ENCODE measurements around the gene GPR135. TPM values are rescaled to one million over a fixed set of nuclear protein-coding genes. Genes with fewer than 3 reads are reported as not detected.
A peak's percentile ranks its signal among the peaks of the same experiment; 100 is the strongest.
"Not testable (repeated sequence)": the region's sequence is repeated elsewhere in the genome, so short reads cannot be mapped to it uniquely, and the experiment has no call there.

Gene GPR135
- total RNA-seq, 1 donor from 2014 or later, result 2.1 TPM

DNA sequence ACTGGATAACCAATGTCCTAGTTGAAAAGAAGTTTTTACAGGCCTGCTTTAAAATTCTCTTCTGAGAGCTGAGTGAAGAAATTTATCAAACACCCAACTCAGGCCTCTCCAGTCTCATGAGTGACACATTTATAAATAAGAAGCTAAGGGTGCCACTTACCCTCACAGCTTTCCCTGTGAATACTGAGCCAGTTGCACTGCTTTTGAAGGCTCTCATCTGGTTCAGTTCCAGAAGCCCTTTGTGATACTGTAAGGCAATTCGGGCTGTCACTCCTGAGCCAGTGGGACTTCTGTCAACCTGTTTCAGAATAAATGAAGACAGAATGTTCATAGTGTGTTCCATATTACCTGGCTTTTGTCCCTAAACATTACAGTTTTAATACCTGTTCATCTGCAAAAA is 10.5 kb upstream of the GPR135 start:
- no peak for DNase-seq

DNA sequence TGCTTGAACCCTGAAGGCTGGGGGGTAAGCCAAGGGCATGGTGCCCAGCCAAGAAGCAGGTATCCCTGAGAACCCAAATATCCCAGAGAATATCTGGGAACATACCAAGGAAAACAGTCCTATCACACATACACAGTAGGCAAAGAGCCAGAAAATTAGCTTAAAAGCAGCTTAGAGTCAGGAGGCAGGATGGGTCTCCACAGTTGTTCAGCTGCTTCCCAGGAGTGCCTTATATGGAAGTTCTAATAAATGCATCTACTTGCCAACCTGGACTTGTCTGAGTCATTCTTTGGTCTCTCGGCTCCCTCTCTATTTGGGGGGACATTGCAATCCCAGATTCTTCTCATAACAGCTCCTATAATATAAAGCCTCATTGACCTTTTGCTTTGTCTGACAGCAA is 9.0 kb upstream of the GPR135 start:
- no peak for DNase-seq

DNA sequence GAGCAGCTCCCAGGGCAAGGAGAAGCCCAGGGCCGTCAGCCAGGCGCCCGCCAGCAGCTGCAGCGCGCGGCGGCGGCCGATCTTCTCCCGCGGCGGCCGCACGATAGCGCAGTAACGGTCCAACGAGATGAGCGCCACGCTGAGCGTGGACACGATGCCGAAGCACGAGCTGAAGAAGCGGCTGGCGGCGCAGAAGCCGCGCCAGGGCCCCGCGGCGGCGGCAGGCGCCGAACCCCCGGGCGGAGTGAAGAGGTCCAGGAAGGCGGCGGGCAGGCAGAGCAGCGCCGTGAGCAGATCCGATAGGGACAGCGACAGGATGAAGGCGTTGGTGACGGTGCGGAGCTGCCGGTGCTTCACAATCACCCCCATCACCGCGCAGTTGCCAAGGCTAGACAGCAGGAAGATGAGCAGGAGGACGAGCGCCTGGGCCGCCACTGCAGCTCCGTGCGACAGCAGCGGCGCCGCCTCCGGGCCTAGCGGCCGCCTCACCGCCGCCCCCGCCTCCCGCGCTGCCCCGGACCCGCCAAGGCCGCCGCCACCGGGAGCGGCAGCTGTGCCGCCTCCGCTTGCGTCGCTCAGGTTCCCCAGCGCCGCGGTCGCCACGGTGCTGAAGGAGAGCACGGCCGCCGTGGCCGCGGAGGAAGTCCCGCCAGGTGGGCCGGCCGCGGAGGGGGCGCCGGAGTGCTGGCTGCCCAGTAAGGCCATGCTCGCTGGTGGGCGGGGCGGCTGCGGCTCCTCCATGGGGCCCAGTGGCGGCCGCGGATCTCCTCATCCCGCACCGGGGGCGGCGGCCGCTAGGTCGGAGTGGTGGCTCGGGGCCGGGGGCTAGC is 479 bp downstream of the GPR135 start:
- peak; percentile 75 for DNase-seq

DNA sequence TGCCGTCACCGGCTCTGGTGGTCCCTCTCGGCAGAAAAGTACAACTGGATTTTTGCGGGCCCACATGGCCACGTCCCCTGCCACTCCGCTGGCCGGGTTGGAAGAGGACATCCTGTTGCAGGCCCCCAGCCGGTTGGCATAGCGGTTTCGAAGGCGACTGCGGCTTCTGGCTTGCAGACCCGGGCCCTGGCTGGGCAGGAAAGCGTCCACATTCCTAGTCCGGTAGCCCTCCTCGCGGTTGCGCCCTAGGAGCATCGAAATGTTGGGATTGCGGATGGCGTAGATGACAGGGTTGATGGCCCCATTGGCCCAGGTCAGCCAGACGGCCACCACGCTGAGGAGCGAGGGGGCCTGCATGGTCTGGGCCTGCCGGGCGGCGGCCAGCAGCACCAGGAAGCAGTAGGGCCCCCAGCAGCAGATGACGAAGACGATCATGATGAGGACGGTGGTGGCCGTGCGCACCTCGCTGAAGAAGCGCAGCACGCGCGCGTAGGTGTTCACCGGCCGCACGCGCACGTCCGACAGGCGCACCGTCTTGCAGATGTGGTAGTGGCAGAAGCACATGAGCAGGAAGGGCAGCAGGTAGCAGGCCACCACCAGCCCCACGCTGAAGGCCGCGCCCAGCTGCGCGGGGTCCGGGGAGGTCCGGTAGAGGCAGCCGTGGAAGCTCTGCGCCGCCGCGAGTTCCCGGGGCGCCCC is 1.2 kb downstream of the GPR135 start:
- no peak for DNase-seq

DNA sequence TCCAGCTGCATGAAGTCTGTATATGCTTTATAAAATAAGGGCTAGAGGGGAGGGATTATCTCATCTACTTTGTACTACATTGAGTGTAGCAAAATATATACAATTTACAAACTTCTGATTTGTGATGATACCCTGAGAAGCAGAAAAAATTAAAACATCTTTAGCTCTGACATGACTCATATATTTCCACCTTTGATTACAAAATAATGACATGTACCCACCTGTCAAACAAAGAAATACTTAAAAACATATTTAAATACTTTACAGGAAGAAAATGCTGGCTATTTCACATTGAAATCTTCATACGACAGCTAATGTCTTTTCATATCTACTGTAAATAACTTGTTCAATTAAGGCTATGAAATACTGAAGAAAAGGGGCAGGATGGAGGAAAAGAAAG is 3.3 kb downstream of the GPR135 start:
- no peak for DNase-seq

DNA sequence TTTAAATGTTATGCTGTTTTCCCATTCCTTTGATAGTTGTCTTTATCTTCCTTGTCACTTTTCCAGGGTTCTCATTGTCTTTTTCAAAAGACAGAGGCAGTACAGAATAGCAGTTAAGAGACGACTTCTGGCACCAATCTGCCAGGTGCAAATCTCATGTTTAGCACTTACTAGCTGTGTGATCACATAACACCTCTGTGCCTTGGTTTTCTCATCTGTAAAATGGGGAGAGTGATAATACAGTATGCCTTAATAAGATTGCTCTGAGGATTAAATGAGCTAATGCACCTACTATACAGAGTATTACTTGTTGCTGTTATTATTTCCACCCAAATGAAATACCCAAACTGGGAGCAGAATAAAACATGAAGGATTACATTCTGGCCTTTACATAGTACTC is 4.8 kb downstream of the GPR135 start:
- no peak for DNase-seq

DNA sequence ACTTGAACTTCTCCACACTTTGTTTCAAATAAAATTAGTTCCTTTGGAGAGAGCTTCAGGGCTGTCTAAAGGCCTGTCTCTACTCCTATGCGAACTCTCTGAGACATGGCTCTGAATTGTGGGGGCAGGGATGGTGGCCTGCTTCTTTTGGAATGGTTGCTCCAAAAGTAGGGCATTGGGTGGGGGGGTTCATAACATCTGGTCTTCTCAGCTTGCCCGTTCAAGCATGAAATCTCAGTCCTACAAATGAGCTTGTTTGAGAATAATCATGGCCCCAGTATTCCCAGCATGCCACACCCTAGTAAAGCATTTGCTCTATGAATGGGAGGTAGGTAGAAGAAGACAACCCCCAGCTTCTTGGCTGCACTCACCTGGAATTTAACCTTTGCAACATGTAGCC is 6.7 kb downstream of the GPR135 start:
- DNase-seq, result no peak

DNA sequence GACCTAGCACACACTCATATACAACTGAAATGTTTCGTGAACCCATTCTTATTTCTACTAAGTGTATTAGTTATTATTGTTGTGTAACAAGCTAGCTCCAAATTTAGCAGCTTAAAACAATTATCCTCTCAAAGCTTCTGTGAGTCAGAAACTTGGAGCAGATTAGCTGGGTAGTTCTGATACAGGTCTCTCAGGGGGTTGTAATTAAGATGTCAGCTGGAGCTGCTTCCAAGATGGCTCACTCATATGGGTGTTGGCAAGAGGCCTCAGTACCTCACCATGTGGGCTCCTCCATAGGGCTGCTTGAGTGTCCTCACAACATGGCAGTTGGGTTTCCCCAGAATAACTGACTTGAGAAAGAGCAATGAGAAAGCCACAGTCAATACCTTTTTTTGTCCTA is 9.8 kb downstream of the GPR135 start:
- DNase-seq, result no peak

DNA sequence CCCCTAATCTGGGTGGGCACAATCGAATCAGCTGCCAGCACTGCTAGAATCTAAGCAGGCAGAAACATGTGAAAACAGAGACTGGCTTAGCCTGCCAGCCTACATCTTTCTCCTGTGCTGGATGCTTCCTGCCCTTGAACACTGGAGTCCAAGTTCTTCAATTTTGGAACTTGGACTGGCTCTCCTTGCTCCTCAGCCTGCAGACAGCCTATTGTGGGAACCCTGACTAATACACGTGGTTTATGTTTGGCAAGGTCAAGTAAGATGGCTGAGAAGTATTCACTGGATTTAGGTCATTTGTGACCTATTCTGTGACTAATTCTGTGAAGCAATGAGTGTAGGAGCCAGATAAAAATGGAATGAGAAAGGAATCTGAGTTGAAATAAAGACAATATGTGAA is 11.0 kb downstream of the GPR135 start:
- no peak for DNase-seq

DNA sequence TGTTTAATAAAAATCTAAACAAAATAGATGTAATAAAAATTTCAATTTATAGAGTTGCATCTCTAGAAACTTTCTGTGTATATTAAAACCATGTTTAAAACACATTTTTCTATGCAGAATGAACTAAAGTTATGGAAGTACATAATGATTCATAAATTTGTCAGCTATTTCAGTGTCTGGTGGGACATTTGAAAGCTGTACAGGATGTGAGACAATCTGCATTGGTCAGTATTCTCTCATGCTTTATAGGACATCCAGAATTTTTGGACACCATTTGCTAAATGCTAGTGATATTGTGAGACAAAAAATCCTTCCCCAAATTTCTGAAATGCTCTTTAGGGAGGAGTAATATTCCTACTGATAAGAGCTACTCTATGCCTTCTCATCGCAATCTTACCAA is 13.3 kb downstream of the GPR135 start:
- DNase-seq, result no peak

DNA sequence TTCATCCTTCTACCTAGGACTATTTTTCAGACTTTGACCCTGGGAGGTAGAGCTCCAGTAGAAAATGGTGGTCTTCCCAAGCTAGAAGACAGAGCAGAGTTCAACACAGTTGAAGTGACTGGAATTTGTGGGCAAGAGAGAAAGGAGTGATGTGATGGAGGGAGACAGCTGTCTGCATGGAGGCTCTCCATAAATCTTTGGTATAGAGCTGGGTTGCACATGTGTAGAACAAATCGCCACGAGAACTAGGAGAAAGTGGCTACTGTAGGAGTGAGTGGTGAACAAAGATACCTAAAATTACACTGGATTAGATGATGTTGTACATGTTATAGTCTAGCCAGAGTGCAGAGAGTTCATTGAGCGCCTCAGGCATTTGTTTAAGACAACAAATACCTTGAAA is 14.5 kb downstream of the GPR135 start:
- peak; percentile 19 for DNase-seq

DNA sequence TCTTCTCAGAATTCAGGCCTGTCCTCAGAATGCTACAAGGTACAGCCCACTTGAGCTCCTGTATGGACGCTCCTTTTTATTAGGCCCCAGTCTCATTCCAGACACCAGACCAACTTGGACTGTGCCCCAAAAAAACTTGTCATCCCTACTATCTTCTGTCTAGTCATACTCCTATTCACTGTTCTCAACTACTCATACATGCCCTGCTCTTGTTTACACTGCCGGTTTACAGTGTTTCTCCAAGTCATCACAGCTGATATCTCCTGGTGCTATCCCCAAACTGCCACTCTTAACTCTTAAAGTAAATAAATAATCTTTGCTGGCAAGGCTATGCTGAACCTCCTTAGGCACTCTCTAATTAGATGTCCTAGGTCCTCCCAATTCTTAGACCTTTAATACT is 16.5 kb downstream of the GPR135 start:
- DNase-seq, result not testable (repeated sequence)

DNA sequence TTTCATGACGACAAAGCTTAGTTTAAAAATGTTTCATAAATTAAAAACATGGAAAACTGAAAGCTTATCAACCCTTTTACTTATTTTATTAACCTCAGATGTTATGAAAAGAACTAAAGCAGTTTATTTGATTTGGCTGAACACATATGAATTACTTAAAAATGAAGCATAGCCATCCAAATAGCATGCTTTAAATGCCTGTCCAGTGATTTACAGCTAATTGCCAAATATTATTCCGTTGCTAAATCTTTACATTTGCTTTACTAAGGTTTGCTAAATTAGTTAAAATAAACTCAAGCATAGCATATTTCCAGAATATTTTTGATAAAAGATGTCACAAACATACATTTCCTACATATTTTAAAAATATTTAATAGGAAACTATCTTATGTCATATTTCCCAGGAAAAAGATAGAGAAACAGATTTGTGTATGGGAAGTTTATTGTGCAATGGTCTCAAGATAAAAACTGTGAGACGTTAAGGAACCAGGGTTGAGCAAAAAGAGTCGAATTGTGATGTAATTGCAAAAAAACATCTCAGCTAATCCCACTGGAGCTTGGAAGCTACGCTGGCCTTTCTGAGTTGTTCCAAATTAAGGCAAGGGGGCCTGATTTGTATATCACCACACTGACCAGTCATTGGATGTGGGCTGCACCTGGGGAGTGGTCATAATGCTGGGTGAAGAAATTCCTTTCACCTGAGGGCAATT is 25.8 kb downstream of the GPR135 start:
- no peak for DNase-seq

DNA sequence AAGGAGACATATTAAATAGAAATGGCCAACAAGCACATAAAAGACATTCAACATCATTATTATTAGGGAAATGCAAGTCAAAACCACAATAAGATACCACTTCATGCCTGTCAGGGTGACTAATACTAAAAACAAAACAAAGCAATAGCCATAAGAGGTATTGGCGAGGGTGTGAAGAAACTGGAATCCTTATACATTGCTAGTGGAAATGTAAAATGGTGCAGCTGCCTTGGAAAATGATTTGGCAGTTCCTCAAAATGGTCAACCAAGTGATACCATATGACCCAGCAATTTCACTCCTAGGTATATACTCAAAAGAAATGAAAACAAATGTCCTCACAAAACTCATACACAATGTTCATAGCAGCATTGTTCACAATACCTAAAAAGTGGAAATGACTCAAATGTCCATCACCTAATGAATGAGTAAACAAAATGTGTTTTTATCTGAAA is 27.0 kb downstream of the GPR135 start:
- DNase-seq, result no peak

DNA sequence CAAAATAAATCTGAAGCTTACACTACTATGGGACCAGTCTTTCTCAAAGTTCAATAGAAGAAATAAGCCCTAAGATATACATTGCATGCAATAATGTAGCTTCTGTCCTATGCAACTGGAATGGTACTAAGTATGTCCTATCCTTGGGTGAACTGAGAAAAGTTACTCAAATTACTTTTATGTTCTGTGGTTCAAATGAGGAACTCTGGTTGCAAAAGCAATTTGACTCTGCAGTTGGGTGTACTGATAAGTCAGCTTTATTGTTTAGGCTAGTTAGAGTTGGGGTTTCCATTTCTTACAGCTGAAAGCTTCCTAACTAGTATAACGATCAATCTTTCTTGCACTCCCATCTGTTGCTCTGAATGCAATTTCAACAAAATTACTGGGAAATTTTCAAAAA is 29.2 kb downstream of the GPR135 start:
- DNase-seq, result no peak

DNA sequence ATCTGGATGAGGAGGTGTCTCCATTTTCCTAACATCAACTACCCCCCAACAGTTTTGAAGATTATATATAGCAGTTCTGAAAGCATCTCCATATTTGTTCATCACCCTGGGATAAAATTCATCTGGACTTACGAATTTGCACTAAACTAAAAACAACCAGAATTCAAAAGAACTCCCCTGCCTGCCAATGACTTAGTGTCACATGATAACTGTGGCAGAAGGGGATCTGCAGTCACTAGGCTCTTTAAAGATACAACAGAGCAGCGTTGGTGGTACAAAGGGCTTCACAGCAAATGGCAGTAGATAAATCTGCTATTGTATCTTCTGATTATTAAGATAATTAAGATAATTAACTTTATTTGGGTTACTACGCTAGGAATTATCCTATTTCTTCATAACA is 30.1 kb downstream of the GPR135 start:
- DNase-seq, result no peak

DNA sequence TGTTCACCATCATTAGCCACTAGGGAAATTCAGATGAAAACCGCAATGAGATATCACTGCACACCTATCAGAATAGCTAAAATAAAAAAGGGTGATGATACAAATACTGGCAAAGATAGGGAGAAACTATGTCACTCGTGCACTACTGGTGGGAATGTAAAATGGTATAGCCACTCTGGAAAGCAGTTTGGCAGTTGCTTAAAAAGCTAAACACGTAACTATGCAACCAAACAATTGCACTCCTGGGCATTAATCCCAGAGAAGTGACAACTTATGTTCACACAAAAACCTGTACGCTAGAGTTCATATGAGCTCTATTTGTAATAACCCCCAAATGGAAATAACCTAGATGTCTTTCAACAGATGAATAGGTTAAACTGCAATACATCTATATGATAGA is 35.4 kb downstream of the GPR135 start:
- no peak for DNase-seq

DNA sequence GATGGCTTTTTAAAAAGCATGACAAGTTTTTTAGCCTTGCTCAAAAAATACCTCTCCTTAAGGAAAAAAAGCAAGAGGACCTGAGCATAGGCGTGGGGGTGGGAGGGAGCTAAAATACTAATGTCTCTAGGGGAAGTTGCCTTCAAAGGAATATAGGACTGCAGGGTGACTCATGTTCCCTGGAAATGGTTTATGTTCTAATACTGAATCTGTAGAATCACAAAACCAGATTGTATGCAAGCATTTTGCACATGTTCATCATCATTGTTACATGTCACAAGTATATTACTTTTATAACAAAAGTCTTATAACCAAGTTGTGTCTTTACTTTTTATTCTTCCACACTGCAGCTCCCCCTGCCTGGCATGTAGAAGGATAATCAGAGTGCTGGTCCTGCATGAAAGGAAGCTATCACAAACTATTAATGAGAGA is 36.6 kb downstream of the GPR135 start:
- peak; percentile 60 for DNase-seq

DNA sequence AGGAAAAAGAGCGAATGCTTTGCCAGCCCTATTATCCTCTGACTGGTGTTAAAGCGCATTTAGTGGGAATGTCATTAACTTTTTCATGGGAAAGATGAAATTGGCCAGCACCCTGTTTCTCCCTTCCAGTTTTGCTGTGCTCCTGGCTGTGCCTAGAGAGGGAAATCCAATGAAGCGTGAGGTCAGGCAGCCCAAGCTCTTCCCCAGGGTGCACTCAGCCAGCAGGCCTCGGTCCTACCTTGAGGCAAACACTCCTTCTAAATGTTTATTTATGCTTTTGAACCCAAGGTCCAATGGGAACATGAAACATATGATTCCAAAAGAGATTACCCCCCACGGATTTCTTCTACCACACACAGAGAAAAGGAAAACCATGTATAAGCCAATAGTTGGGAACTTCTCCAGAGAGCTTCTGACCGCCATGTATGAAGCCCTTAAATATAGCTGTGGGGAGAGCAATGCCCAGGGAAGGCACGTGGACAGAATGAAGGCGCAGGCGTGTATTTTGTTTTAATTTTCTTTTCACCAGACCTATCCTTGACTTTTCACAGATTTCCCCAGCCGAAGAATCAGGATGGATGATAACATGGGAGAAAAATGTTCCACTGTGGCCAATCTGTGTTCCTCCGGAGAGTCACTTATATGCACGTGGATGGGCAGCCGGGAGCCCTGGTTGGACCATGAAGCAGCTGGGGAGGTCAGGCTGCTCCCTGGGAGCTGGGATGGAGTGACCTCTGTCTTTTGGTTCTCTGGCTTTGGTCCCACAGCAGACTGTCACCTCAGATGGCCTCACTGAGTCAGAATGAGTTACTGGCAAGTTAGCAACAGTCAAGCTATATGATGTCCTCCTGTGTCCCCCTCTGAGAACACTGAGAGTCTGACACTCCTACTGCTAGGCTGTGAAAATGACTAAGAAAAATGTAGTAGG is 37.3 kb downstream of the GPR135 start:
- DNase-seq, result no peak

DNA sequence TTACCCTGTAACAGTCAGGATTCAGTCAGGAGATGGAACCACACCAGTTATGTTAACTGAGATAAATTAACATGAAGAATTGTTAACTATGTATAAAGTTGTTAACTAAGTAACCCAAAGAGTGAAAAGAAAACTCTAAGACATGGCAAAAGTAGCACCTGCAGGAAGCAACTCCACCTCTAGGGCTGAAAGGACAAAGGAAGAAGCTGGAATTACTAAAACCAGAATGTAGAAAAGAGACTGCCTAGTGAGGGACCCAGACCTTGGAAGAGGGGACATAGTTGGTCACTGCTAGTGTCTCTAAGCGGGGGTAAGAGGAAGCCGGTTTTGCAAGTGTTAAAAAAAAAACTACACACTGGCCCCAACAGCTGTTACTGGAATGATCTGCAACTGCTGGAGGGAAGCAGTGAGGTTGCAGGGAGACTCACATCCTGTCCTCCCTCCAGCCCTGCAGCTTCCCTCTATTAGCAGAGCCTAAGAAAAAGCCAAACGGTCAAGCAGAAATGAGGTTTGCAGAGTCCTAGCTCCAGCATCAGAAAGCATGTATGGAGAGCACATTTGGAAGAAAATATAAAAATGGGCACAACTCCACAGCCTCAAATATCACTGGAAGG is 39.8 kb downstream of the GPR135 start:
- peak; percentile 52 for DNase-seq

DNA sequence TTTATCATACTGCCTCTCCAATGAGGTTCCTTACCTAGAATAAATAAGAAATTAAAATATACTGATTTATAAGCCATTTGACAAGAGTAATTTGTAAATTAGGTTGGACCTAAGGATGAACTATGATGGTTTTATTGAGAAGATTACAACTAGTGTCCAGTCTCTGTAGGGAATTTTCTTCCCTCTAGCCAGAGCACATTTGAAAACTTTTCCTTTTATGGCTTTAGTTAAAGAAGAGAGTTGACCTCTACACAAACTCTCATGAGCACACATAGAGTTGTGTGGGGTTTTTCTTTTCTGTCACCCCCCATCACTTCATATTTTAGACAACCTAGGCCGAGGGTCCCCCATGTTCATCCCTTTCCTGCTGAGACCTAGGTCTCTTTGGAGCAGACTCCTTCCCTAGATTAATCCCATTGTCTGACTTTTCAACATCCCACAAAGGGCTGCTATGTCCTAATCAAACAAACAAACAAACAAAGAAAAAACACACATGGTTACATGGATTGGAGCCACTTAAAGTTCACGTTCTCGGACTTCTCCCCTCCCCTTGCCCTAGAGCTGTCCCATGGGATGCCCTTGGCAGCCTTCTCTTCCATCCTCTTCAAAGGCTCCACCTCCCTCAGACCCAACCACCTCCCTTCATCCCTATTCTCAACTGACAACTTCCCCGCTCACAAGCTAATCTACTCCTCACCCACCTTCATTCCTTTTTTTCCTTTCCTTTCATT is 40.7 kb downstream of the GPR135 start:
- peak; percentile 29 for DNase-seq
